Stomach (tissue), 9 donors: Measurements from ENCODE around the gene PROSER1. TPM values are rescaled to one million over a fixed set of nuclear protein-coding genes. Genes with fewer than 3 reads are reported as not detected.

Experiments
- DNase-seq, 2 donors: peaks; one replicate each; pipeline versions ENCODE4 v3.0.0 to v3.0.0-alpha.2; 2013 to 2019
- H3K27ac ChIP-seq, 5 donors: fragments of 200-600 bp in 4 of 5; sonication (generic) in 4 of 5; one replicate each; pipeline ENCODE4 v1.5.1; 2013 to 2019; ENCODE audit warnings: mild to moderate bottlenecking in 1 of 5, moderate library complexity in 1 of 5
- H3K27me3 ChIP-seq, 3 donors: fragments of 200-600 bp; sonication (generic); one replicate each; pipeline ENCODE4 v1.5.1; 2017 to 2019; ENCODE audit warnings: mixed run types in 1 of 3
- H3K36me3 ChIP-seq, 4 donors: fragments of 200-600 bp; sonication (generic); 1 replicate in 3 of 4; 2 replicates in 1 of 4; pipeline ENCODE4 v1.5.1; 2016 to 2019
- H3K4me1 ChIP-seq, 4 donors: fragments of 200-600 bp; sonication (generic); one replicate each; pipeline ENCODE4 v1.5.1; 2016 to 2019
- H3K4me3 ChIP-seq, 4 donors: fragments of 200-600 bp; sonication (generic) in 3 of 4; one replicate each; pipeline ENCODE4 v1.5.1; 2016 to 2019; ENCODE audit warnings: mild to moderate bottlenecking in 1 of 4
- H3K9me3 ChIP-seq, 4 donors: fragments of 200-600 bp; sonication (generic); one replicate each; pipeline ENCODE4 v1.5.1; 2016 to 2019
- EP300 ChIP-seq: sonication (generic); formaldehyde crosslinking; IDR thresholded peaks from one replicate; pipeline ENCODE4 v1.6.1; 2017; ENCODE audit warnings: antibody characterized with exemption
- POLR2A ChIP-seq, 4 donors: fragments of 450-650 bp; IDR thresholded peaks; one replicate each; pipeline ENCODE4 v1.6.1; 2016; ENCODE audit warnings: antibody characterized with exemption in 4 of 4, control low read depth in 2 of 4, mild to moderate bottlenecking in 1 of 4, moderate library complexity in 1 of 4
- POLR2AphosphoS5 ChIP-seq, 3 donors: sonication (generic); formaldehyde crosslinking; IDR thresholded peaks; one replicate each; pipeline ENCODE4 v1.6.1; 2016; ENCODE audit warnings: antibody characterized with exemption in 3 of 3
- WGBS, 5 donors: extraction: QIAGEN DNeasy Blood & Tissue Kit in 3 of 5; methylation state at CpG; one replicate each; pipeline versions ENCODE4 v1.1.5 to v1.1.7; 2013 to 2018; 5-methylcytosine and 5-hydroxymethylcytosine counted together
- intact Hi-C: fragments of 100-400 bp; cut with DNase I; formaldehyde crosslinking; loops from one replicate; pipeline ENCODE4 v1.15.1; 2023; ENCODE audit warnings: low total_unique reads
- polyA plus RNA-seq, 3 donors: library from polyadenylated mRNA; stranded (reverse); fragments of 200-250 nt; gene quantifications; one replicate each; pipeline ENCODE4 v1.2.3, GENCODE V29; 2013
- total RNA-seq, 5 donors: library from RNA; depleted of rRNA; stranded (reverse); fragments of >200 nt; gene quantifications; one replicate each; pipeline versions ENCODE4 v1.1.0 to v1.2.3, GENCODE V29; 2014 to 2016
- TF ChIP-seq, protein P1 (sequence below), 7 experiments: fragments of 450-650 bp in 4 of 7; fragments of 200-600 bp in 3 of 7; sonication (generic) in 3 of 7; IDR thresholded peaks; one replicate each; pipeline ENCODE4 v1.5.1; 2016 to 2019; ENCODE audit warnings: antibody characterized with exemption in 7 of 7, control low read depth in 2 of 7, mild to moderate bottlenecking in 1 of 7
- donor health status: healthy with polysubstance abuse.
- donor health status: Bipolar disorder and iron deficiency.
- donor health status: healthy.

PROSER1 gene
- total and polyA plus RNA-seq, 8 donors, result 5.7 to 176 (median 13.3) TPM

DNA sequence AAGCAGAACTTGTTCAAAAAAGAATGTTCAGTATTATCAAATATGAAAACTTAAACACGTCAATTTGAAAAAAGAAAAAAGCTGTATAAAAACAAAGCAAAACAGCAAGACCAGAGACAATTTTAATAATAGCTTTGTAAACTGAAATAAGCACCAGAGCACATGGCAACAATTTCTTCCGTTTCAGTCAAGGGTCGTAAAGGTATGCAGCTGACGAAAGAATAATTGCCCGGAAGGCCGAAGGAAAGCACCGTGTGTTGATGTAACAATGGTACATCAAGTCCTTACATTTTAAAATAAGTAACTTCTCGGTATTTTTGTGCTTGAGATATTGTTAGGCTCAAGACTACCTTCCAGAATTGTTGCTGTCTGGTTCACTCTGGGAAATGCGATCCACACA, 1.7 kb downstream of the PROSER1 start:
- DNase-seq, result peak in 1 of 2 donors; percentile 56
- Histone ChIP-seq H3K27me3 (no peaks in the 10 kb centered on the region), H3K9me3 (no peaks in the 10 kb centered on the region), H3K4me1 (peaks cover 31 to 76% (median 48%) of the 10 kb centered on the region in 4 donors), H3K36me3 (peaks cover 0 to 4% (median 0%) of the 10 kb centered on the region in 4 donors), H3K4me3 (peak overlapping the region; percentile 80 to 93 (median 91)), H3K27ac (no peak overlapping the region)
- 1 to 2% (median 1%) methylated on average over 9 of the region's 9 CpGs for WGBS, 5 donors
- intact Hi-C loops, result no loop called here
- TF ChIP-seq, protein P1, sequence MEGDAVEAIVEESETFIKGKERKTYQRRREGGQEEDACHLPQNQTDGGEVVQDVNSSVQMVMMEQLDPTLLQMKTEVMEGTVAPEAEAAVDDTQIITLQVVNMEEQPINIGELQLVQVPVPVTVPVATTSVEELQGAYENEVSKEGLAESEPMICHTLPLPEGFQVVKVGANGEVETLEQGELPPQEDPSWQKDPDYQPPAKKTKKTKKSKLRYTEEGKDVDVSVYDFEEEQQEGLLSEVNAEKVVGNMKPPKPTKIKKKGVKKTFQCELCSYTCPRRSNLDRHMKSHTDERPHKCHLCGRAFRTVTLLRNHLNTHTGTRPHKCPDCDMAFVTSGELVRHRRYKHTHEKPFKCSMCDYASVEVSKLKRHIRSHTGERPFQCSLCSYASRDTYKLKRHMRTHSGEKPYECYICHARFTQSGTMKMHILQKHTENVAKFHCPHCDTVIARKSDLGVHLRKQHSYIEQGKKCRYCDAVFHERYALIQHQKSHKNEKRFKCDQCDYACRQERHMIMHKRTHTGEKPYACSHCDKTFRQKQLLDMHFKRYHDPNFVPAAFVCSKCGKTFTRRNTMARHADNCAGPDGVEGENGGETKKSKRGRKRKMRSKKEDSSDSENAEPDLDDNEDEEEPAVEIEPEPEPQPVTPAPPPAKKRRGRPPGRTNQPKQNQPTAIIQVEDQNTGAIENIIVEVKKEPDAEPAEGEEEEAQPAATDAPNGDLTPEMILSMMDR (IDR thresholded peaks at IDR 0.05), result no peak
- TF ChIP-seq POLR2A (IDR thresholded peaks at IDR 0.05) (no peak), EP300 (no peak)

DNA sequence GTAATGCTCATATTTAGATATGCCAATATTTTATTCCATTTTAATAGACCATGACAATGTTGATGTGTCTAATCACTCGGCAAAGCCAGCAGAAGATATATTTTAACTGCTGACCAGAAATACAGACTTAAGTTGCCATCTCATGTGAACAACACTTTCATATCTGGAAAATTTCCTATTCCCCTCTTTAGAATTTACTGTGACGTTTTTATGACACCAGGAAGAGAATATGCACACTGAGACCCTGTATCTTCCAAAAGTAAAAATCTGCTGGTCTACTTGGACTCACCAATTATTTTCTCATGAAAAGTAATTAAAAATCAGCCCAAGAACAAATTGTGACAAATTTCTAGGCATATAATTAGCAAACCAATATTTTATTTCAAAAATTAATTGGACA, 2.1 kb downstream of the PROSER1 start:
- Histone ChIP-seq H3K9me3 (no peaks in the 10 kb centered on the region), H3K36me3 (peaks cover 0 to 6% (median 2%) of the 10 kb centered on the region in 4 donors), H3K27me3 (no peaks in the 10 kb centered on the region), H3K27ac (no peak overlapping the region), H3K4me3 (peak overlapping the region; percentile 80 to 93 (median 91)), H3K4me1 (peaks cover 30 to 71% (median 47%) of the 10 kb centered on the region in 4 donors)
- intact Hi-C loops, result no loop called here
- TF ChIP-seq, protein P1 (IDR thresholded peaks at IDR 0.05), result no peak
- no peak for TF ChIP-seq POLR2AphosphoS5 (IDR thresholded peaks at IDR 0.05)
- TF ChIP-seq EP300, result no peak
- TF ChIP-seq POLR2A (IDR thresholded peaks at IDR 0.05), result no peak
- WGBS, 5 donors, result 9 to 21% (median 18%) methylated on average over 2 of the region's 2 CpGs
- no peak for DNase-seq

DNA sequence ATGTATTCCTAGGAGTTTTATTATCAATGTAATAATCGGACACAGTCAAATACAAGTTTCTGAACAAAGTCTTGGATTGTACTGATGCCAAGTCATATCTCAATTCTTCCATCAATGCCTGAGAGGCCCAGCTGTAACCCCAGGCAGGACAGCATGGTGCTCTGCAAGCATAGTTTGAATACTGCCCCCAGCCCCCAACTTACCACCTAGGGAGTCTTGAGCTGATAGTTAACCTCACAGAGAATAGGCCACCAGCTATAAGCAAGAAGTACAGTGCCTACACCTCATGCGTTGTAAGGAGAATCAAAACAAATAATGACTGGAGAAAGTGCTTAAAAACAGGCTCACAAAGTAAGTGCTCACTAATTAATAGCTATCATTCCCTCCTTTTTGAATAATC, 2.7 kb downstream of the PROSER1 start:
- H3K9me3 ChIP-seq, result no peaks in the 10 kb centered on the region
- H3K4me3 ChIP-seq, result peak overlapping the region; percentile 80 to 93 (median 91)
- TF ChIP-seq, protein P1 (IDR thresholded peaks at IDR 0.05), result no peak
- TF ChIP-seq POLR2A (IDR thresholded peaks at IDR 0.05), result no peak
- no peak for TF ChIP-seq EP300
- TF ChIP-seq POLR2AphosphoS5 (IDR thresholded peaks at IDR 0.05), result no peak
- H3K27me3 ChIP-seq, result no peaks in the 10 kb centered on the region
- peaks cover 0 to 12% (median 8%) of the 10 kb centered on the region in 4 donors for H3K36me3 ChIP-seq
- WGBS, 5 donors, result 23 to 43% (median 37%) methylated on average over 2 of the region's 2 CpGs
- H3K4me1 ChIP-seq, result peaks cover 25 to 66% (median 41%) of the 10 kb centered on the region in 4 donors
- DNase-seq, result no peak
- intact Hi-C loops, result no loop called here
- H3K27ac ChIP-seq, result no peak overlapping the region

DNA sequence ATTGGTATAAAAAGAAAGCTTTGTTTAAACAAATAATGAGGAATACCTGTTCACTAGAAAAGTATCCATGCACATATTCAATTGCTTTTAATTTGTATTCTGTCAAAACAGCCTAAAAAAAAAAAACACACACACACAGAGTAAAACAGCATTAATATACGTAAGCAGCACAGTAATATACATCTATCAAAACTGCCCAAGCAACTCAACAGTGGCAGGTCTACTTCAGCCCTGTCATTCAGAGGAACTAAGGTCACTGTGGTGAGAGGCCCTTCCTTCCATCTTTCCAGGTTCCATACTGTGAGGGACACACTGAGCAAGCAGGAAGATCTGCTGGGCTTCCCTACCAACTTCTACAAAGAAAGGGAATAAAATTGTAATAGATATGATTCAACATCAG, 3.8 kb downstream of the PROSER1 start:
- H3K36me3 ChIP-seq, result peaks cover 0 to 18% (median 8%) of the 10 kb centered on the region in 4 donors
- DNase-seq, result no peak
- H3K27ac ChIP-seq, result no peak overlapping the region
- intact Hi-C loops, result no loop called here
- TF ChIP-seq POLR2AphosphoS5 (IDR thresholded peaks at IDR 0.05) (no peak), POLR2A (IDR thresholded peaks at IDR 0.05) (no peak), EP300 (no peak)
- TF ChIP-seq, protein P1 (IDR thresholded peaks at IDR 0.05), result no peak
- no peaks in the 10 kb centered on the region for H3K27me3 ChIP-seq
- H3K4me1 ChIP-seq, result peaks cover 25 to 54% (median 30%) of the 10 kb centered on the region in 4 donors
- no peak overlapping the region for H3K4me3 ChIP-seq
- H3K9me3 ChIP-seq, result no peaks in the 10 kb centered on the region
- 82 to 98% (median 88%) methylated on average over 1 of the region's 1 CpG for WGBS, 5 donors
